SJCRH30 (cell line): Measurements from ENCODE around the gene GRK6. TPM values are rescaled to one million over a fixed set of nuclear protein-coding genes. Genes with fewer than 3 reads are reported as not detected.

Experiments used
- total RNA-seq: library from RNA; depleted of rRNA; stranded (reverse); fragments of >200 nt; shearing (Covaris generic); gene quantifications from 2 replicates; pipeline ENCODE4 v1.2.3, GENCODE V29; 2014; rRNA removed

GRK6 gene
- total RNA-seq, 1 experiment from 2014 or later = 48.4 TPM

Other genes starting within 250 kb of the GRK6 start
- gene RAB24, start 123.0 kb upstream of the GRK6 start, total RNA-seq = 24.1 and 25.4 TPM in 2 replicates
- 226 and 259 TPM in 2 replicates for gene PRELID1, start 122.9 kb upstream of the GRK6 start, total RNA-seq
- gene MXD3, start 114.8 kb upstream of the GRK6 start, total RNA-seq = 36.6 and 37.6 TPM in 2 replicates
- 144 and 156 TPM in 2 replicates for gene LMAN2, start 75.0 kb upstream of the GRK6 start, total RNA-seq
- 4.0 and 4.8 TPM in 2 replicates for gene RGS14, start 68.8 kb upstream of the GRK6 start, total RNA-seq
- gene SLC34A1, start 42.2 kb upstream of the GRK6 start, total RNA-seq = not detected in 2 replicates
- gene PFN3, start 26.0 kb upstream of the GRK6 start, total RNA-seq = not detected in 2 replicates
- 5.9 and 6.5 TPM in 2 replicates for gene F12, start 17.1 kb upstream of the GRK6 start, total RNA-seq
- gene PRR7, start 20.1 kb downstream of the GRK6 start, total RNA-seq = 6.4 TPM in 2 replicates
- gene DBN1, start 47.0 kb downstream of the GRK6 start, total RNA-seq = 239 and 265 TPM in 2 replicates
- gene PDLIM7, start 70.9 kb downstream of the GRK6 start, total RNA-seq = 58.4 and 68.5 TPM in 2 replicates
- 3.0 and 6.2 TPM in 2 replicates for gene DOK3, start 83.2 kb downstream of the GRK6 start, total RNA-seq
- gene DDX41, start 90.3 kb downstream of the GRK6 start, total RNA-seq = 68.5 and 76.8 TPM in 2 replicates
- 30.8 and 33.8 TPM in 2 replicates for gene FAM193B, start 127.9 kb downstream of the GRK6 start, total RNA-seq
- 70.9 and 76.2 TPM in 2 replicates for gene TMED9, start 165.5 kb downstream of the GRK6 start, total RNA-seq
- 17.4 and 22.3 TPM in 2 replicates for gene B4GALT7, start 173.5 kb downstream of the GRK6 start, total RNA-seq